GM19240 (cell line): ENCODE results near the gene RGS7BP.

Source experiments
- DNase-seq: peaks from one replicate; pipeline ENCODE4 v3.0.0; 2011; ENCODE audit warnings: low spot score; ENCODE audit not compliant: insufficient read length

Gene RGS7BP

DNA sequence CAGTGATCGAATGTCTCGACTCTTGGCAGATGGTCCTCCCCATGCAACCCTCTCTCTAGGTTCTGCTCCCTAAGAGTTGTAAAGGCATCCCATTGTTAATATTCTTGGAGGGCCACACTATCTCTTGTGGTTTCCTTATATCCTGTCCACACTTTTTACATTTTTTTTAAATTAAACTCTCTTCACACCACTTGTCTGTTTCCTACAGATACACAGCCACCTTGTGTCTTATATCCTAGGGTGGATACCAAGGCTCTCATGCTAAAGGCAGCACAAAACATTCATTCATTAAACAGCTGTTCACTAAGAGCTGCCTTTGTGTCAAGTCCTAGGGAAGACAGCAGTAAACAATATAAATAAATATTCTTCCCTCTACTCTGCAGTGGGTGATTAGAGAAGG lies 124.0 kb downstream of the RGS7BP start:
- no peak for DNase-seq

DNA sequence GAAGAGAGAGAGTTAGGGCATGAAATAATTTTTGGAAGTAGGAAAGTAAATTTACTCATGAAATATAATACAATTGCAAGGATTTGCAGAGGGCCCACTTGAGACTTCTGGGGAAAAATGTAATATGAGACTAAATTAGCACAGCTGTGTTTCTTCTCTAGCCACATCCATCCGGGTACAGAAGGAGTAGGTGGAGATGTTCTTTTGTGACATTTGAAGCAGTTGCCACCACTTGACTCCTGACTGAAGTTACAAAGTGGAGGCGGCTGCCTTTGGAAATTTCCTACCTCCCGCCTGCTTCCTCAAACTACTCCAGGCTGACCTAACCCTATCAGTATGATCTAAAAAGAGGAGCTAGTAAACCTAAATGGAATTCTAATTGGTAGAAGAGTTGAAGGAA lies 126.4 kb downstream of the RGS7BP start:
- no peak for DNase-seq

- DNase-seq: no peak
Measured at GRCh38 chr5:64634997-64635686, 129.3 kb downstream of the RGS7BP start.

DNA sequence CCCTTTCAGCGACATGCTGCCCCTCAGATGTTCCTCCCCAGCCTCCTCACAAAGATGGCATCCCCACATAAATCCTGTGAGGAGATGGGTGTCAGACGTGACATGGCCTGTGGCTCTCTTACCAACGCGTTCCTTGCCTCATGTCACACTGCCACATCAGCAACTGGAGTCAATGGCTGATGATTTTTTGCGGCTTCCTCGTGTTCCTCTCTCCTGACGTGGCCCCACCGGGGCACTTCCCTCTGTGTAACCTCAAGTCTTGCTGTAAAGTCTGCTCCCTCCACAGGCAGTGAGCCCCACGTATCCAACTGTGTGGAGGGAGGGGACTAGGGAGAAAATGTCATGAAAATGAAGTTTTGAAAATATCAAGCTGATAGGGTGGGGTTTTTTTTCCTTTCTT lies 131.3 kb downstream of the RGS7BP start:
- DNase-seq: no peak

GRCh38 chr5:64637837-64638443 lies 132.1 kb downstream of the RGS7BP start:
- DNase-seq: no peak

DNA sequence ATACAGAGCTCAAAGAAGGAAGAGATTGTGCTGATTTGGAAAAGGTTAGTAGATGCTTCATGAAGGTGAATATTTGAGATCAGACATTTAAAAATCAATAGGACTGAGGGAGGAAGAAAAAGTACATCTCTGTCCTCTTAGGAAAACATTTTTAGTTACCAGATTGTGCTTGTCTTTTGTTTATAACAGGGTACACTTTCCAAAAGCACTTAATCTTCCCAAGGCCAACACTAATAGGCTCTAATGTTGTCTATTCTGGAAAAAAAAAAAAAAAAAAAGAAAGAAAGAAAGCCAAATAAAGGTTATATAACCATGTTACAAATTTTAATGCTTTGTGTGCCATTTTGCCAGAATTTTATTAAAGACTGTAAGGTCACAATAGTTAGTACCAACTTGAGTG lies 139.0 kb downstream of the RGS7BP start:
- no peak for DNase-seq

- DNase-seq: no peak
Measured at GRCh38 chr5:64646169-64646568, 140.4 kb downstream of the RGS7BP start.

- DNase-seq: no peak
Measured at GRCh38 chr5:64649512-64649911, 143.7 kb downstream of the RGS7BP start.

GRCh38 chr5:64653766-64654560 lies 148.1 kb downstream of the RGS7BP start:
- no peak for DNase-seq

DNA sequence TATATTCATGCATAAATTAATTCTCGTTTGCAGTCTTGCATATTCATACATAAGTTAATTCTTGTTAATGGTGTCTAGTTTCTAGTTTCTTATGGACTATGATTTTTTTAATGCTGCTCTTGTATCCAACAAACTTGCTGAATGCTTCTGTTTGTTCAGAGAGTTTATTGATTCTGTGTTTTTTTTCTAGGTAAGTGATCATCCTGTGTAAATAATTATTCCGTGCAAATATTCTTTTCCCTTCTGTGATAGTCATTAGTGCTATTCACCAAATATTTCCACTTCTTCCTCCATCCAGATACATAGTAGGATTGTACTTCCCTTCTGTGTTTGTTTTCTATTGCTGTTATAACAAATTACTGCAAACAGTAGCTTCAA lies 148.7 kb downstream of the RGS7BP start:
- no peak for DNase-seq

DNA sequence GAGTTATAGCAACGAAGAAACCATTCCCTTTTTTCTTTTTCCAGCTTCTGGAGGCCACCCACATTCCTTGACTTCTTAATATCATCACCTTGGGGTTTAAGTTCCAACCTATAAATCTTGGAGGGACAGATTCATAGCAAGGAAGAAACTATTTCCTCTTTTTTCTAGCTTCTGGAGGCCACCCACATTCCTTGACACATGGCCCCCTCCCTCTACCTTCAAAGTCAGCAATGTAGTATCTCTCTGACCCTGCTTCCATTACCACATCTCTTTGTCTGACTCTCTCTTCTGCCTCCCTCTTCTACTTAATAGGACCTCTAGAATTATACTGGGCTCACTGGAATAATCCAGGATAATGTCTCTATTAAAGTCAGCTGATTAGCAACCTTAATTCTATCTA lies 149.8 kb downstream of the RGS7BP start:
- no peak for DNase-seq

- no peak for DNase-seq
Measured at GRCh38 chr5:64659289-64659688, 153.5 kb downstream of the RGS7BP start.
